Activated CD8-positive, alpha-beta memory T cell treated with anti-CD3 and anti-CD28 coated beads for 48 hours (primary cell): ENCODE results near the gene RGS11.

ENCODE experiments used
- DNase-seq, 3 experiments: peaks; one replicate each; pipeline ENCODE4 v3.0.0-alpha.2; 2020; ENCODE audit warnings: low read depth in 2 of 3, low spot score in 2 of 3

Gene RGS11

GRCh38 chr16:296806-297510, 21.2 kb upstream of the RGS11 start:
- no peak for DNase-seq

DNA sequence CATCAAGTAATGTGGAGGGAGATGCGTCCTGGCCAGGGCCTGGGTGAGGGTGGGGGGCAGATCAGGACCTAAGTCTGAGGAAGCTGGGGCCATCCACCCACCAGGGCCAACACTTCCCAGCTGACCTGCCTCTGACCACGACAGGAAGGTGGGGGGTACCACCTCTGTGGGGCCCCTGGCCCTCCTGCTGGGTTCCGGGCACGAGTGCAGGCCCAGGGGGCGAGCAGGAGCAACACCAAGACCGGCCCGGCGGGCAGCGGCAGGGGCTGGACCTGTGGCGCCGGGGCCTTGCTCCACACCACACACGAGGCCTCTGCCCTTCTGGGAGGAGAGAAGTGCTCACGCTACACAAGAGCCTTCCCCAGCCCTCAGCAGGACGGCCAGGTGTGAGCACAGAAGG, 20.5 kb upstream of the RGS11 start:
- no peak for DNase-seq

GRCh38 chr16:293043-293775, 17.5 kb upstream of the RGS11 start:
- no peak for DNase-seq

DNA sequence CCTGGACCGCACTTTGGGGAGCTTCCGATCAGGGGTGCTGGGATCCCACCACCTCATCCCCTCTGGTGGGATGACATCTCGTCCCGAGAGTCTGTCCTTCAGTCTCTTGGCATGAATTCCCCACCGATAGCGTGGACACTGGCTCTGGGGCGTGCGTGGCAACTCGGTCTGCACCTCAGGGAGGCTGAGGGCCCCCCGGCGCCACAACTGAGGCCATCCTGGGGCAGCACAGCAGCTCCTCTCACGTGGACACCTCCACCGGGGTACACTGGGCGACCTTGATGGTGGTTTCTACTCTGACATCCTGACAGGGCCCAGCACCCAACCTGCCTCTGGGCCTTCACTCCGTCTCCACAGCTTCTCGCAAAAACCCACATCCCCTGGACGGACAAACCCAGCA, 15.8 kb upstream of the RGS11 start:
- no peak for DNase-seq

DNA sequence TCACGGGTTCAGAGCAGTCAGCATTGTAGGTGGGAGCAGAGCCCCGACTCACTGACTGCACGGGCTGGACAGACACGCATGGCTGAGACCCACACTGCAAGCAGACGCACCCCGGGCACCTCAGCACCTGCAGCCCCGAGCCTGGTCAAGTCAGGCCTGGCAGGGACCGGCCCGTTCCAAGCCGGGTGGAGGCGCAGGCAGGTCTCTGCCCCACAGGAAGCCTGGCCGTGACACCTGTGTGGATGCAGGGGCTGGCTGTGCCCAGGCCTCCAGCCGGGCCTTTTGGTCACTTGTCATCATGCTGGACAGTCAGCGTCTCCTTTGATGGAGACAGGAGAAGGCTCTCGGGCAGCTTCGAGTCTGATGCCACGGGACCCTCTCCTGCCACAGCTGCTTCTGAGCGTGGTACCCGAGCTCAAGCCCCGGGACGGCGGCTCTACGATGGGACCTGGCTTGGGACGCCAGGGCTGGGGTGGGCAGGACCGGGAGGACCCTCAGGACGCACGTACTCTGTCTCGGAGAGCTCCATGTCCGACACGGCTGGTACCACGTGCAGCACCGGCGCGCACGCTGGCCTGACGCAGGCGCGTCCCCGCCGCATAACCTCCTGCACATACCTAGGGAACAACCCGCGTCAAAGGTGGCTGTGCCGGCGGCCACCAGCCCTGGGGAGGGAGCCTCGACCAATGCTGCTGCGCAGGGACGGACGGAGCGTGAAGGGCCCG, 15.1 kb upstream of the RGS11 start:
- DNase-seq: no peak

DNA sequence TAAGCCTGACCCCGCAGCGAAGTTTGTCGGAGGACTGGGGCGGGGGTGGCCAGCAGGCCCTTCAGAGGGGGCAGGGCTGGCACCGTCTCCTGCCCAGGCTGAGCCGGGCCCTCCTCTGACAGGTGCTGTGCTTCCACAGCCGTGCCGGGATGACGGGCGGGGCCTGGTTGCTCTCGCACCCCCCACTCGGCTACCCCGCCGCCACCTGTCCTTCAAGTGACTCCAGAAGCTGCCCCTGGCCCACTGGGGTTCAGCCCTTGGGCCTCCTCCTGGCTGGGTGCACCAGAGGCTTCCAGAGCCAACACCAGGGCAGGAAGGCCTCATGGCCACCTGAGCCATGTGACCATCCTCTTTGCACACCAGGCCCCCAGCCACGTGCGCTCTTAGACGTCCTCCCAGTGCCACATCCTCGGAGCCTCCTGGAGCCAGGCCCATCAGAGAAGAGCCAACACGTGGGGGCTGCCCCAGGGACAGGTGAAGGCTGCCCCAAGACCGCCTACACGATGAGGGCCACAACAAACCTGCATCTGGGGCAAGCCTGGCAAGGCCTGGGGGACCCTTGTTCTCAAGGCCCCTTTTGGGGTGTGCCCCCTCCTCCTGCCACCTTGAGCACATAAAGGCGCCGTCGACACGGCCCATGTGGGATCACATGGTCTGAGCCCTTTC, 14.4 kb upstream of the RGS11 start:
- DNase-seq: no peak

DNA sequence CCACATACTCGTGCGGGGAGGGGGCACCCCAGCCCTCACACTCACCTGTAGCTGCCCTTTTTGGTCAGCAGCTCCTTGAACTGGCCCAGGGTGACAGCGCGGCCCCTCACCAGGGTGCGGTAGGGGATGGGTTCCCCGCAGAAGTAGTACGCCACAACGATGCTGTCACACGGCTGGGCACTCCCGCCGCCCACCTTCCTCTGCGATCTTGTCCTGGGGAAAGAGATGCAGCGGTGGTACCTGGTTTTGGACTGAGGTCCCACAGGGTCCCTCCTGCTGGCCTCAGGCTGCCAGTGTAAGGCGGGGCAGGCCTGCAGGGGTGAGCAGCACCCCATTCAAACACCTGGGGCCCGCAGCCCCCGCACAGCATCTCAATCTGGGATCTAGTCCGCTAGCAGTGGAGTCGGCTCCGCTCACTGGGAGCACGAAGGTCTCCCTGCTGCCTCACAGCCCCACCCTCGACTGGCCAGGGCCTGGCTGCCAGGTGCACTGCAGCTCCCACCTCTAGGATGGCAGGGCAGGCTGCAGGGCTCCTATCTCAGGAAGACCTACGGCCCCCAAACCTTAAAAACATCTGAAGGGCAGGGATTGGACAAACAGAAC, 13.8 kb upstream of the RGS11 start:
- no peak for DNase-seq

- no peak for DNase-seq
Observed at GRCh38 chr16:287981-288920, 12.5 kb upstream of the RGS11 start.

DNA sequence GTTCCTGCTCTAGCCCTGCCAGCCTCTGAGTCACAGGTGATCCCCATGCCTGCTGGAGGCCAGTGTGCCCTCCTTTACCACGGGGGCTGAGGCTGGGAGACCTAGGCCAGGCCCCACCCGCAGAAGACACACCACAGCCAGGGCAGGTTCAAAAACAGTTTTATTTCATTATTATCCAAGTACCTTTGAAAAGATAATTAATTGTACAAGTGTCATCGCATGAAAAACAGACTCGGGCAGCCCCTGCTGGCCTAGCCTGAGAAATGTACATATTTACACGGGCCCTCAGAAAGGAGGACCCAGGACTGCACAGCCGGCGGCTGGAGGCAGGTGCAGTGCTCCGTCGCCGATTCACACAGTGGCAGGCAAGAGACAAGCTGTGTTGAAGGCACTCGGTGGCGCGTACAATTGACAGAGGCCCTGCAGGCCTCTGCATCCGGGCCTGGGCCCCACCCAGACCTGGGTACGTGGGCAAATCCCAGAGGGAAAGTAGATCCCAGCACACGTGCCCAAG, 11.6 kb upstream of the RGS11 start:
- DNase-seq: no peak

- DNase-seq: no peak
Observed at GRCh38 chr16:286491-287297, 10.9 kb upstream of the RGS11 start.

DNA sequence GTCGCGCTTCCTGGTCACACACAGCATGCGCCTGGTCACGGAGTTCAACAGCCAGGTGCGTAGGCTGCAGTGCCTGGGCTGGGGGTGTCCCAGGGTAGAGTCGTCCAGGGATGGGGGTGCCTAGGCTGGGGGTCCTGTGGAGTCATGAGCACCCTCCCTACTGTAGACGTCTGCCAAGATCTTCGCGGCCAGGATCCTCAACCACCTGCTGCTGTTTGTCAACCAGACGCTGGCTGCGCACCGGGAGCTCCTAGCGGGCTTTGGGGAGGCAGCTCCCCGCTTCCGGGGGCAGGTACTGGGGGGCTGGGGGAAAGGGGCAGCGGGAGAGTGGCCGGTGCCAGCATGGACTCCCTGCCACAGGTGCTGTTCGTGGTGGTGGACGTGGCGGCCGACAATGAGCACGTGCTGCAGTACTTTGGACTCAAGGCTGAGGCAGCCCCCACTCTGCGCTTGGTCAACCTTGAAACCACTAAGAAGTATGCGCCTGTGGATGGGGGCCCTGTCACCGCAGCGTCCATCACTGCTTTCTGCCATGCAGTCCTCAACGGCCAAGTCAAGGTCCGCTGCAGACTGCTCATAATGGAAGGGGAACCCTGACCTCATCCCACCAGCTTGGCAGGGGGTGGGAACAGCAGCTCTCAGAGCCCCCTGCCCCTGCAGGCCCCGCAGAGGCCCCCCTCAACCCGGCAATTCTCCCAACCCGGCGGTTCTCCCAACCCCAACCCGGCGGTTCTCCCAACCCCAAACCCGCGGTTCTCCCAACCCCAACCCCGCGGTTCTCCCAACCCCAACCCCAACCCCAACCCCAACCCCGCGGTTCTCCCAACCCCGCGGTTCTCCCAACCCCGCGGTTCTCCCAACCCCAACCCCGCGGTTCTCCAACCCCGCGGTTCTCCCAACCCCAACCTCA, 9.7 kb upstream of the RGS11 start:
- DNase-seq: no peak

GRCh38 chr16:284204-285120, 8.7 kb upstream of the RGS11 start:
- no peak for DNase-seq

DNA sequence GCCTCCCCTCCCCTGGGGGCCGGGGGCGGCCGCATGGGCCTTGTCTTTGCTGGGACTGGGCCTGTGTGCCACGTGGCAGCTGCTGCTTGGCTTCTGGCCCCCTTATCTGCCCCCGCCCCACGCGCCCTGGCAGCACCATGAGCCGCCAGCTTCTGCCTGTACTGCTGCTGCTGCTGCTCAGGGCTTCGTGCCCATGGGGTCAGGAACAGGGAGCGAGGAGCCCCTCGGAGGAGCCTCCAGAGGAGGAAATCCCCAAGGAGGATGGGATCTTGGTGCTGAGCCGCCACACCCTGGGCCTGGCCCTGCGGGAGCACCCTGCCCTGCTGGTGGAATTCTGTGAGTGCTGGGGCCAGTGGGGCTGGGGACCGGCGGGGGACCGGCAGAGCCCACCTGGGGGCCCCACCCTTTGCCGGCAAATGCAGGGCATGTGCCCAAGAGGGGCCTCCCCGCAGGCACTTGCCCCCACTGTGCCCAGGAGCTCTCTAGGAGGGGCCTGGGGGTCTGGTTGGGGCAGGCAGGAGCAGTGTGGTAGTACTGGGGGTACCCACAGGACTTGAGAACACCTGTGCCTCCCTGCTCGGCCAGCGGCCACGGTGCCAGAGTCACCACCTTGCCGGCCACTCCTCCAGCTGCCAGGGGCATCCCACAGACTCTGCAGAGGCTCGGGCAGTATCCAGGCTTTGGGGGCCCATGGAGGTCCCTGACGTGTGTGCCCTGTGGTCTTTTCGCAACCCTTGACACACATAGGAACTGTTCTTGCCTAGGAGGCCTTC, 7.5 kb upstream of the RGS11 start, which contains the start of gene PDIA2:
PDIA2 (plus strand) TSS at position 132 of the 773 bp plus-strand sequence; CDS start at position 138, 6 bp downstream.
- no peak for DNase-seq

DNA sequence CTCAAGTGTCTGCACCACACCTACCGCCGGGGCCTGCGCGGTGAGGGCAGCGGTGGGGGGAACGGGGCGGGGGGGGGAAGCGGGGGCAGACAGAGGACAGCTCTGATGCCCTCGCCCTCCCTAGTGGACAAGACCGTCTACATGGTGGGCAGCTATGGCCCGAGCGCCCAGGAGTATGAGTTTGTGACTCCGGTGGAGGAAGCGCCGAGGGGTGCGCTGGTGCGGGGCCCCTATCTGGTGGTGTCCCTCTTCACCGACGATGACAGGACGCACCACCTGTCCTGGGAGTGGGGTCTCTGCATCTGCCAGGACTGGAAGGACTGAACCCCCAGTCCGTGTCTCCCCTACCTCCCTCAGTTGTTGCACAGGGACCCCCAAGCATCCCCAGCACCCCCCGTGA, 6.7 kb upstream of the RGS11 start:
- DNase-seq: no peak

- DNase-seq: no peak
Observed at GRCh38 chr16:281660-282255, 6.0 kb upstream of the RGS11 start.
